Adrenal gland (tissue), 5 donors: ENCODE measurements around the gene VPS26B.

ENCODE experiments used
- POLR2A ChIP-seq, 2 donors: fragments of 450-650 bp; IDR thresholded peaks; one replicate each; pipeline ENCODE4 v1.6.1; 2017; ENCODE audit warnings: antibody characterized with exemption in 2 of 2, mild to moderate bottlenecking in 2 of 2, moderate library complexity in 1 of 2
- TF ChIP-seq, protein P1 (sequence below), 6 experiments: fragments of 450-650 bp in 4 of 6; fragments of 200-600 bp in 2 of 6; sonication (generic) in 1 of 6; IDR thresholded peaks; 1 replicate in 5 of 6; 2 replicates in 1 of 6; pipeline versions ENCODE4 v1.5.1 to v1.8.0; 2016 to 2021; ENCODE audit warnings: antibody characterized with exemption in 6 of 6, mild to moderate bottlenecking in 2 of 6, moderate library complexity in 1 of 6
- donor health status: DM: no; HTN: no; CAD: no.

GRCh38 chr11:134176284-134176683, 48.2 kb upstream of the VPS26B start:
- TF ChIP-seq, protein P1, sequence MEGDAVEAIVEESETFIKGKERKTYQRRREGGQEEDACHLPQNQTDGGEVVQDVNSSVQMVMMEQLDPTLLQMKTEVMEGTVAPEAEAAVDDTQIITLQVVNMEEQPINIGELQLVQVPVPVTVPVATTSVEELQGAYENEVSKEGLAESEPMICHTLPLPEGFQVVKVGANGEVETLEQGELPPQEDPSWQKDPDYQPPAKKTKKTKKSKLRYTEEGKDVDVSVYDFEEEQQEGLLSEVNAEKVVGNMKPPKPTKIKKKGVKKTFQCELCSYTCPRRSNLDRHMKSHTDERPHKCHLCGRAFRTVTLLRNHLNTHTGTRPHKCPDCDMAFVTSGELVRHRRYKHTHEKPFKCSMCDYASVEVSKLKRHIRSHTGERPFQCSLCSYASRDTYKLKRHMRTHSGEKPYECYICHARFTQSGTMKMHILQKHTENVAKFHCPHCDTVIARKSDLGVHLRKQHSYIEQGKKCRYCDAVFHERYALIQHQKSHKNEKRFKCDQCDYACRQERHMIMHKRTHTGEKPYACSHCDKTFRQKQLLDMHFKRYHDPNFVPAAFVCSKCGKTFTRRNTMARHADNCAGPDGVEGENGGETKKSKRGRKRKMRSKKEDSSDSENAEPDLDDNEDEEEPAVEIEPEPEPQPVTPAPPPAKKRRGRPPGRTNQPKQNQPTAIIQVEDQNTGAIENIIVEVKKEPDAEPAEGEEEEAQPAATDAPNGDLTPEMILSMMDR (IDR thresholded peaks at IDR 0.05): no peak
- TF ChIP-seq POLR2A (IDR thresholded peaks at IDR 0.05): no peak
